ENCODE results near the gene ZSWIM8. TPM values are rescaled to one million over a fixed set of nuclear protein-coding genes. Genes with fewer than 3 reads are reported as not detected.

Gene ZSWIM8
- total RNA-seq, 1 experiment from 2014 or later = 59.1 TPM

GRCh38 chr10:73789659-73790055 lies 4.3 kb downstream of the ZSWIM8 start:
- Mint-ChIP-seq H3K4me3 (no peak overlapping the region), H3K27ac (no peak overlapping the region), H3K27me3 (ENCODE audit: low read depth) (no peaks in the 10 kb centered on the region), H3K9me3 (no peaks in the 10 kb centered on the region), H3K4me1 (peaks cover 8% of the 10 kb centered on the region), H3K36me3 (peaks cover 29% of the 10 kb centered on the region)
- TF ChIP-seq IRF1 (CRISPR knock-in tag; IDR thresholded peaks at IDR 0.05) (no peak), RELA (CRISPR knock-in tag; IDR thresholded peaks at IDR 0.05; ENCODE audit: borderline replicate concordance) (no peak), ZNF416 (CRISPR knock-in tag; IDR thresholded peaks at IDR 0.05) (no peak), AFF4 (CRISPR knock-in tag; IDR thresholded peaks at IDR 0.05; ENCODE audit: borderline replicate concordance) (no peak), ZNF219 (CRISPR knock-in tag; IDR thresholded peaks at IDR 0.05; ENCODE audit: borderline replicate concordance) (no peak), ZBTB21 (CRISPR knock-in tag; IDR thresholded peaks at IDR 0.05; ENCODE audit: borderline replicate concordance) (no peak), JUN (CRISPR knock-in tag; IDR thresholded peaks at IDR 0.05) (no peak), ATF3 (CRISPR knock-in tag; conservative IDR thresholded peaks at IDR 0.05) (no peak), JAZF1 (CRISPR knock-in tag; IDR thresholded peaks at IDR 0.05) (no peak), USF2 (CRISPR knock-in tag; IDR thresholded peaks at IDR 0.05) (no peak), ATF1 (CRISPR knock-in tag; IDR thresholded peaks at IDR 0.05) (no peak)
- no peak for ATAC-seq
- POLR2A ChIA-PET = interaction anchor here (0.6 to 1.1 kb wide), 2 partner anchors 18 to 19 kb away, joined by 3 to 9 read pairs; a partner anchor contains a TSS
- CTCF ChIA-PET = no interaction called here
- no peak for DNase-seq (ENCODE audit: low spot score)

GRCh38 chr10:73790886-73791625 lies 5.7 kb downstream of the ZSWIM8 start:
- POLR2A ChIA-PET = no interaction called here
- TF ChIP-seq E2F1 (CRISPR knock-in tag; IDR thresholded peaks at IDR 0.05) = no peak
- no peak for TF ChIP-seq ZNF138 (CRISPR knock-in tag; conservative IDR thresholded peaks at IDR 0.05)
- TF ChIP-seq ERG (CRISPR knock-in tag; IDR thresholded peaks at IDR 0.05) = no peak
- no peak for TF ChIP-seq OVOL2 (CRISPR knock-in tag; IDR thresholded peaks at IDR 0.05; ENCODE audit: borderline replicate concordance)
- no peak for TF ChIP-seq TEAD4 (CRISPR knock-in tag; IDR thresholded peaks at IDR 0.05)
- TF ChIP-seq SP1 (CRISPR knock-in tag; conservative IDR thresholded peaks at IDR 0.05) = no peak
- no peak for TF ChIP-seq FOXP4 (CRISPR knock-in tag; IDR thresholded peaks at IDR 0.05)
- no peak for TF ChIP-seq MXD4 (CRISPR knock-in tag; IDR thresholded peaks at IDR 0.05; ENCODE audit: borderline replicate concordance)
- TF ChIP-seq TCF7 (CRISPR knock-in tag; IDR thresholded peaks at IDR 0.05; ENCODE audit: low read depth) = no peak

More at GRCh38 chr10:73790886-73791625, 5.7 kb downstream of the ZSWIM8 start:
- ATAC-seq (no peak), DNase-seq (ENCODE audit: low spot score) (no peak)
- Mint-ChIP-seq H3K4me3 (no peak overlapping the region), H3K9me3 (no peaks in the 10 kb centered on the region), H3K27me3 (ENCODE audit: low read depth) (no peaks in the 10 kb centered on the region), H3K27ac (no peak overlapping the region; the same call in 1 of the 2 replicates), H3K4me1 (peaks cover 7% of the 10 kb centered on the region), H3K36me3 (peaks cover 36% of the 10 kb centered on the region)
- CTCF ChIA-PET = no interaction called here

Data from WTC11 (cell line).